ENCODE measurements around the gene TSPAN9.
A peak's percentile ranks its signal among the peaks of the same experiment; 100 is the strongest.
"Not testable (repeated sequence)": the region's sequence is repeated elsewhere in the genome, so short reads cannot be mapped to it uniquely, and the experiment has no call there.

Gene TSPAN9

GRCh38 chr12:3061501-3062215 lies 15.5 kb upstream of the TSPAN9 start:
- no peak overlapping the region for H3K4me3 ChIP-seq (ENCODE audit: low read depth, low read length)
- DNase-seq (ENCODE audit: low read depth) = no peak
- TF ChIP-seq CTCF (IDR thresholded peaks at IDR 0.05; ENCODE audit: low read depth, low read length, missing control alignments) = no peak
- in situ Hi-C loops (cut with HindIII; ENCODE audit: low sequenced_read_pairs) = no loop called here

GRCh38 chr12:3065300-3065699 lies 11.9 kb upstream of the TSPAN9 start:
- DNase-seq (ENCODE audit: low read depth) = no peak
- TF ChIP-seq CTCF (IDR thresholded peaks at IDR 0.05; ENCODE audit: low read depth, low read length, missing control alignments) = no peak
- in situ Hi-C loops (cut with HindIII; ENCODE audit: low sequenced_read_pairs) = no loop called here
- no peak overlapping the region for H3K4me3 ChIP-seq (ENCODE audit: low read depth, low read length)

GRCh38 chr12:3065846-3066245 lies 11.3 kb upstream of the TSPAN9 start:
- in situ Hi-C loops (cut with HindIII; ENCODE audit: low sequenced_read_pairs); H3K4me3 ChIP-seq (ENCODE audit: low read depth, low read length); DNase-seq (ENCODE audit: low read depth): not testable (repeated sequence)

GRCh38 chr12:3069714-3070113 lies 7.5 kb upstream of the TSPAN9 start:
- H3K4me3 ChIP-seq (ENCODE audit: low read depth, low read length) = no peak overlapping the region
- in situ Hi-C loops (cut with HindIII; ENCODE audit: low sequenced_read_pairs) = loop anchor here (5.0 kb wide), 1 partner anchor 63 kb away; no protein-coding TSS in a partner anchor
- no peak for DNase-seq (ENCODE audit: low read depth)
- TF ChIP-seq CTCF (IDR thresholded peaks at IDR 0.05; ENCODE audit: low read depth, low read length, missing control alignments) = no peak

- in situ Hi-C loops (cut with HindIII; ENCODE audit: low sequenced_read_pairs) = loop anchor here (5.0 kb wide), 1 partner anchor 61 kb away; no protein-coding TSS in a partner anchor
- H3K4me3 ChIP-seq (ENCODE audit: low read depth, low read length) = no peak overlapping the region
- TF ChIP-seq CTCF (IDR thresholded peaks at IDR 0.05; ENCODE audit: low read depth, low read length, missing control alignments) = no peak
- no peak for DNase-seq (ENCODE audit: low read depth)
Measured at GRCh38 chr12:3071107-3071506, 6.1 kb upstream of the TSPAN9 start.

- in situ Hi-C loops (cut with HindIII; ENCODE audit: low sequenced_read_pairs) = loop anchor here (5.0 kb wide), 1 partner anchor 61 kb away; no protein-coding TSS in a partner anchor
- DNase-seq (ENCODE audit: low read depth) = no peak
- TF ChIP-seq CTCF (IDR thresholded peaks at IDR 0.05; ENCODE audit: low read depth, low read length, missing control alignments) = no peak
- H3K4me3 ChIP-seq (ENCODE audit: low read depth, low read length) = no peak overlapping the region
Measured at GRCh38 chr12:3071710-3072109, 5.5 kb upstream of the TSPAN9 start.

- peak; percentile 99 for TF ChIP-seq CTCF (IDR thresholded peaks at IDR 0.05; ENCODE audit: low read depth, low read length, missing control alignments)
- DNase-seq (ENCODE audit: low read depth) = peak; percentile 81
- in situ Hi-C loops (cut with HindIII; ENCODE audit: low sequenced_read_pairs) = loop anchor here (5.0 kb wide), 1 partner anchor 59 kb away; no protein-coding TSS in a partner anchor
- H3K4me3 ChIP-seq (ENCODE audit: low read depth, low read length) = no peak overlapping the region
Measured at GRCh38 chr12:3073438-3074250, 3.5 kb upstream of the TSPAN9 start.
